ENCODE data around the gene DNASE1L2. TPM values are rescaled to one million over a fixed set of nuclear protein-coding genes. Genes with fewer than 3 reads are reported as not detected.
A peak's percentile ranks its signal among the peaks of the same experiment; 100 is the strongest.

DNASE1L2 gene
- total and polyA plus RNA-seq, 11 donors: 0.12 to 0.51 (median 0.34) TPM; not detected in 2

GRCh38 chr16:2195322-2196161 is 40.7 kb upstream of the DNASE1L2 start:
- Histone ChIP-seq H3K9me3 (no peaks in the 10 kb centered on the region), H3K27me3 (peaks cover 8 to 45% (median 23%) of the 10 kb centered on the region in 9 donors), H3K4me1 (peaks cover 0 to 24% (median 8%) of the 10 kb centered on the region in 12 donors), H3K4me3 (peak overlapping the region; percentile 12 to 63 (median 38)), H3K36me3 (no peaks in the 10 kb centered on the region), H3K27ac (no peak overlapping the region)
- 5 to 10% (median 7%) methylated on average over 2 to 49 of the region's 49 CpGs for WGBS, 4 donors
- peak in 1 of 4 donors; percentile 3 for ATAC-seq
- no peak for TF ChIP-seq POLR2A (IDR thresholded peaks at IDR 0.05)
- TF ChIP-seq, protein P1, sequence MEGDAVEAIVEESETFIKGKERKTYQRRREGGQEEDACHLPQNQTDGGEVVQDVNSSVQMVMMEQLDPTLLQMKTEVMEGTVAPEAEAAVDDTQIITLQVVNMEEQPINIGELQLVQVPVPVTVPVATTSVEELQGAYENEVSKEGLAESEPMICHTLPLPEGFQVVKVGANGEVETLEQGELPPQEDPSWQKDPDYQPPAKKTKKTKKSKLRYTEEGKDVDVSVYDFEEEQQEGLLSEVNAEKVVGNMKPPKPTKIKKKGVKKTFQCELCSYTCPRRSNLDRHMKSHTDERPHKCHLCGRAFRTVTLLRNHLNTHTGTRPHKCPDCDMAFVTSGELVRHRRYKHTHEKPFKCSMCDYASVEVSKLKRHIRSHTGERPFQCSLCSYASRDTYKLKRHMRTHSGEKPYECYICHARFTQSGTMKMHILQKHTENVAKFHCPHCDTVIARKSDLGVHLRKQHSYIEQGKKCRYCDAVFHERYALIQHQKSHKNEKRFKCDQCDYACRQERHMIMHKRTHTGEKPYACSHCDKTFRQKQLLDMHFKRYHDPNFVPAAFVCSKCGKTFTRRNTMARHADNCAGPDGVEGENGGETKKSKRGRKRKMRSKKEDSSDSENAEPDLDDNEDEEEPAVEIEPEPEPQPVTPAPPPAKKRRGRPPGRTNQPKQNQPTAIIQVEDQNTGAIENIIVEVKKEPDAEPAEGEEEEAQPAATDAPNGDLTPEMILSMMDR (IDR thresholded peaks at IDR 0.05): no peak
- no peak for DNase-seq
- intact Hi-C loops (cut with DNase I): loop anchor here in 1 of 10 donors (10.0 kb wide), 1 partner anchor 299 kb away; no protein-coding TSS in a partner anchor

DNA sequence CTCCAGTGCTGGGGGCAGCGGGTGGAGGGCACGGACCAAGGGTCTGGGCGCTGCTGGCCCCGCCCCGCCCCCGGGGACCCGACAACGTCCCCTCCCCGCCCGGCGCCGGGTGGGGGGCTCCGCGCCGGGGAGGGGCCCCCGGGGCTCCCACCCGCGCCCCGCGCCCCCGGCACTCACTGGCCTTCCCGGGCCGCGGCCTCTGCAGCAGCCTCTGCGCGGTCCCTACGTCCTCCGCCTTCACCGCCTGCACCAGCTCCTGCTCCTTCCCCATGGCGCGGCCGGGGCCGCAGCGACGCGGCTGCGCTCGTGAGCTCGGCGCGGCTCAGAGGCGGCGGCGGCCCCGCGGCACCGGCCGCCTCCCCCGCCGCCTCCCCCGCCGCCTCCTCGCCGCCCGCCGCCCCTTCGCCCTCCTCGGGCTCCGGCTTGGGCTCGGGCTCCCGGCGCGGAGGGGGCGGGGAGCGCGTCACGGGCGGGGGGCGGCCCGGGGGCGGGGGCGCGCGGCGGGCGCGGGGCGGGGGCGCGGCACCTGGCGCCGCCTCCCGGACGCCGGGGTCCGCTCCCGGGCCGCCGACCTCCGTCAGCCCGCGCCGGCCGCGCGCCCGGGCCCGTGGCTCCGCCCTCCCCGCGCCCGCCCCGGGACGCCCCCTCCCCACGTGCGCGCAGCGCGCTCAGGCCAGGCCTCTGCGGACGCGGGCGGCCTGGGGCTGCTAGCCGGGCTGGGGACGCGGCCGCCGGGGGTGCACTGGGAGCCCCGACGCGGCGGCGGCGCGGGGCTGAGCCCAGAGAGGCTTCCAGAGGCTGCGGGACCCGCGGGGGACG is 39.9 kb upstream of the DNASE1L2 start, which contains the start of gene CASKIN1:
Gene CASKIN1 (minus strand): TSS at position 444 of the 819 bp plus-strand sequence. CDS start 173 bp downstream, at position 271.
- TF ChIP-seq, protein P1 (IDR thresholded peaks at IDR 0.05): no peak
- no peak for TF ChIP-seq POLR2A (IDR thresholded peaks at IDR 0.05)
- H3K27ac ChIP-seq: no peak within 1 kb of the TSS
- intact Hi-C loops (cut with DNase I): loop anchor here in 1 of 10 donors (10.0 kb wide), 1 partner anchor 298 kb away; no protein-coding TSS in a partner anchor
- no peak for DNase-seq
- WGBS, 4 donors: 0 to 4% (median 1%) methylated on average over 17 to 129 of the region's 129 CpGs
- peak in 1 of 4 donors; percentile 27 for ATAC-seq
- no peaks in the 10 kb centered on the region for H3K36me3 ChIP-seq
- peaks cover 0 to 22% (median 8%) of the 10 kb centered on the region in 12 donors for H3K4me1 ChIP-seq
- peaks cover 8 to 45% (median 23%) of the 10 kb centered on the region in 9 donors for H3K27me3 ChIP-seq
- H3K9me3 ChIP-seq: no peaks in the 10 kb centered on the region
- peak within 1 kb of the TSS; percentile 12 to 63 (median 38) for H3K4me3 ChIP-seq

DNA sequence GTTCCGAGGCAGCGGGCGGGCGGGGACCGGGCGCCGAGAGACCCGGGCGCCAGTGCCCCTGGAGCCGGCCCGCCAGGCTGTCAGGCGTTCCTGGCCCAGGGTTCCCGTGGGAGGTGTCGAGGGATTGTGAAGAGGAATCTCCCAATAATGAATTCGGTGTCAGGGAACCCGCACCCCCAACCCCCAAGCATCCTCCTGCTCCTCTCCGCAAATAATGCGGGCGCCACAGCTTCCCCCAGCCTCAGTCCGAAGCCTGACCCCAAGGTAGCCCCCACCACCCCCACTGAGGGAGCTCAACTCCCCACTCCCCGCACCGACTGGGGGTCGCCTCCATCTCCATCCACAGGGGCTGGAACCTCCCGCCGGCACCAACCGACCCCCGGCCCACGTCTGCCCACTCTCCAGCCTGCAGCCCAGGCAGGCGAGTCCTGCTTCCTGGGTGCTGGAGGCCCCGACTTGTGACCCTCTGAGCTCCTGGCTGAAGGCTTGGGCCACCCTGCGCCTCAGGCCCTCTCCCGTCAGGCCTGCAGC is 39.2 kb upstream of the DNASE1L2 start:
- ATAC-seq (no peak), DNase-seq (no peak)
- H3K4me3 ChIP-seq: peak overlapping the region in 8 of 12 donors; percentile 4 to 63 (median 34)
- WGBS, 4 donors: 11 to 40% (median 28%) methylated on average over 16 to 32 of the region's 32 CpGs
- intact Hi-C loops (cut with DNase I): loop anchor here in 1 of 10 donors (10.0 kb wide), 1 partner anchor 298 kb away; no protein-coding TSS in a partner anchor
- H3K27me3 ChIP-seq: peaks cover 8 to 45% (median 23%) of the 10 kb centered on the region in 9 donors
- no peaks in the 10 kb centered on the region for H3K9me3 ChIP-seq
- H3K4me1 ChIP-seq: peaks cover 0 to 19% (median 8%) of the 10 kb centered on the region in 12 donors
- no peak overlapping the region for H3K27ac ChIP-seq
- no peaks in the 10 kb centered on the region for H3K36me3 ChIP-seq
- TF ChIP-seq POLR2A (IDR thresholded peaks at IDR 0.05): no peak
- TF ChIP-seq, protein P1 (IDR thresholded peaks at IDR 0.05): no peak
